ELF-1 (cell line): ENCODE measurements around the gene FMO1.
"Not testable (repeated sequence)": the region's sequence is repeated elsewhere in the genome, so short reads cannot be mapped to it uniquely, and the experiment has no call there.

Experiments used
- DNase-seq: peaks from one replicate; pipeline ENCODE4 v3.0.0-alpha.2; 2016; ENCODE audit warnings: low read depth, low spot score

The FMO1 gene, protein sequence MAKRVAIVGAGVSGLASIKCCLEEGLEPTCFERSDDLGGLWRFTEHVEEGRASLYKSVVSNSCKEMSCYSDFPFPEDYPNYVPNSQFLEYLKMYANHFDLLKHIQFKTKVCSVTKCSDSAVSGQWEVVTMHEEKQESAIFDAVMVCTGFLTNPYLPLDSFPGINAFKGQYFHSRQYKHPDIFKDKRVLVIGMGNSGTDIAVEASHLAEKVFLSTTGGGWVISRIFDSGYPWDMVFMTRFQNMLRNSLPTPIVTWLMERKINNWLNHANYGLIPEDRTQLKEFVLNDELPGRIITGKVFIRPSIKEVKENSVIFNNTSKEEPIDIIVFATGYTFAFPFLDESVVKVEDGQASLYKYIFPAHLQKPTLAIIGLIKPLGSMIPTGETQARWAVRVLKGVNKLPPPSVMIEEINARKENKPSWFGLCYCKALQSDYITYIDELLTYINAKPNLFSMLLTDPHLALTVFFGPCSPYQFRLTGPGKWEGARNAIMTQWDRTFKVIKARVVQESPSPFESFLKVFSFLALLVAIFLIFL

DNA sequence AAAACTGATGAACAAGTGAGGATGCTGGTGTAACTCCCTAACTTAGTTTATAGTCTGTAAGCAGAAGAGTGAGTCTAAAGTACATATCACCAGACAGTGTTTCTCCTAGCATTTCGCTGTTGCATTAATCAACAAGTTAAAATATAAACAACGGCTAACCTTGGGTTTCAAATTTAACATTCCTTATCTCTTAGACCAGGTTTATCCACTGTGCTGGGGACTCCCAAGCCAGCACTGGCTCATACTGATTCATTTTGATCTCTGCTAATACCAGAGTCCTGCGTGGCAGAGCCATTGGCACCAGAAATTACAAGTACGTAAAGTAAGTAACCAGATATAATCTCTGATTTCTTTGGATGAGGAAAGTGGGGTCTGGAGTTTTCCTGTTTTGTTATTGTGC lies at the start of gene FMO1:
FMO1 (plus strand) TSS at position 193 of the 400 bp plus-strand sequence. CDS start 9,594 bp downstream, outside the sequence.
- no peak for DNase-seq

DNA sequence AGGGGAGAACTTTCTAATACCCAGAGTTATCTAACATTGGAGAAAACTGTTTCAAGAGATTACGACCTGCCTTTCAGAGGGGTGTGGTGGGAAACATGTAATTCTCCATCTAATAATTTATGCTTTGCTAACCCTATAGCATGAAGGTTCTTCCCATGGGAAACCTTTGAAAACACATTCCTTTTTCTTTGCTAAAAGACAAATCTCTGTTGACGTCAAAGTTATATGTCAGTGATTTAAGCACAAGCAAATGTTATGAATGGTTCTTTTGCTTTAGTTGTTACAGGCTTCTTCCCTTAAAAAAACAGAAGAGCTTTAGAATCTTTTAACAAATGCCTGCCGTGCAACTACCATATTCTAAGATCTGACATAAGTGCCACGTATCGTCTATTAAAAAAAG lies 44.0 kb upstream of the FMO1 start:
- no peak for DNase-seq

DNA sequence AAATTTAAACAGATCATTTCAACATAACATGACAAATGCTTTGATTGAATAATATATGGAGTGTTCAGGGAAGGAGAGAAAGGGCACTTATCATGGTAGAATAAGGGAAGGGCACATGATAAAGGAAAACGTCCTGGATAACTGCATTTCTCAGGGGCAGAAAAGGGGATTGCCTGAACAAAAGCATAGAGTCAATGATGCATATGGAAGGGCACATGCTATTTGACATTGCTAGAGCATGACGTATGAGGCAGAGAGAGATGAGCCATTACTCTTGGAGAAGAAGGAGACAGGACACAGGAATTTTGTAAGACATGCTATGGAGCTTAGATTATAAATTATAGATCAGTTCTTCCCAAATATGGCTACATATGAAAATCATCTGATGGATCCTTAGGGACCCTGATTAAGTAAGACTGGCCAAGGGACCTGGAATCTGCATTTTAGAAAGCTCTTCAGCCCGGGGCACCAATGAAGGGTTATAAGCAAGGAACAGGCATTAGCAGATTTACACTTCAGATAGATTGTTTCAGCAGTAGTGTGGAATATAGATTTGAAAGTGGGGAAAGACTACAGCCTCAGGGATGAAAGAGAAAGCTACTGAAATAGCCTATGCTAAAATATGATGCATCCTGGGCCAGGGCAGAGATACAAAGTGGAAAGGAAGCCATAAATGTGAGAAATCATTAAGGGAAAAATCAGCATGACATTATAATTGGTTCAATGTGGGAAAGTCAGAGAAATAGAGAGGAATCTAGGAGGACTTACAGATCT lies 41.9 kb upstream of the FMO1 start:
- no peak for DNase-seq

DNA sequence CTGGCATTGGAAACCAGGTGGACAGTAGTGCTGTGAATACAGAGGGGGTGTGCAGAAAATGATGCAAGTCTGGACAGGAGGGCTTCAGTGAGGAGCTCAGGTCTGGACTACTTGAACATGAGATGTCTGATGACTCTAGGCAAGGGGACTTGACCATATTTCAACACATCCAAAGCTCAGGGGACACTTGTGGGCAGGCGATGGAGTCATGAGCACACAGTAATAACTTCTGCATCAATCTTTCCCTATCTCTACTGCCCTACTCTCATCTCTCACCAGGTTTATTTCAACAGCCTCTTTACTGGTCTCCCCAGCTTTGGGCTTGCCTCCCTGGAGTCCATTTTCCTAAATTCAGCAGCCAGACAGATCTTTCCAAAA lies 41.3 kb upstream of the FMO1 start:
- no peak for DNase-seq

DNA sequence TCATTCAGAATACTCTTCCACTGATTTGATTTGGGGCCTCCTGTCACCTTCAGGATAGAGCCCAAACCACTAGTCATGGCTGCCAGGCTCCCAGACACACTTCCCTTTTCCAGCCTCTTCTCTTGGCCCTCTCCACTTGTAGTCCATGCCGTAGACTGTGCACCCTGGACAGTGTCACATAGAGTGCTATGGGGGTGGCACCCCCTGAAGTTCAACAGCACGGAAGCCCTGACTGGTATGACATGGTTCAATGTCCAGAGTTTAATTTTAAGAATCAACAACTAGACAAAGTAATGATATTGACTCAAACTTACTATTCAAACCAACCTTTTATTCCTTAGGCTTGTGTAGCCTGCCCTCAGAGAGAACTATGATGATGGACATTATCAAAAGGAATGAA lies 40.9 kb upstream of the FMO1 start:
- no peak for DNase-seq

DNA sequence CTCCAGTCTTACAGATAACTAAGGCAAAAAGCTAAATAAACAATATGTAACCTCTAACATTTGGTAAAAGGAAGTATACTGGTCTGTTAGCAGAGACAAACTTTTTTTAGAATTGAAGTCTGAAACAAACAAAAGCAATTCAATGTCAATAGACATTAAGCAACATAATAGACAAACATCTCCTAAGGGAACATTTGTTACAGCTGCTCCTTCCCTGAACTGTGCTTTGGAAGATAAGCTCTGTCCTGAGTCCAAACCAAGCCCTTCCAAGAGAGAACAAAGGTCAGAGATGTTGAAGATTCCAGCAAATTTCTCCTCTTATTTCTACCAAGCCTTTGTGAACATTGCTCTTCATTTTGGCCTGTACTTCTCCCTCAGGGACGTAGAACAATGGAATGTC lies 37.9 kb upstream of the FMO1 start:
- DNase-seq: peak; percentile 20

DNA sequence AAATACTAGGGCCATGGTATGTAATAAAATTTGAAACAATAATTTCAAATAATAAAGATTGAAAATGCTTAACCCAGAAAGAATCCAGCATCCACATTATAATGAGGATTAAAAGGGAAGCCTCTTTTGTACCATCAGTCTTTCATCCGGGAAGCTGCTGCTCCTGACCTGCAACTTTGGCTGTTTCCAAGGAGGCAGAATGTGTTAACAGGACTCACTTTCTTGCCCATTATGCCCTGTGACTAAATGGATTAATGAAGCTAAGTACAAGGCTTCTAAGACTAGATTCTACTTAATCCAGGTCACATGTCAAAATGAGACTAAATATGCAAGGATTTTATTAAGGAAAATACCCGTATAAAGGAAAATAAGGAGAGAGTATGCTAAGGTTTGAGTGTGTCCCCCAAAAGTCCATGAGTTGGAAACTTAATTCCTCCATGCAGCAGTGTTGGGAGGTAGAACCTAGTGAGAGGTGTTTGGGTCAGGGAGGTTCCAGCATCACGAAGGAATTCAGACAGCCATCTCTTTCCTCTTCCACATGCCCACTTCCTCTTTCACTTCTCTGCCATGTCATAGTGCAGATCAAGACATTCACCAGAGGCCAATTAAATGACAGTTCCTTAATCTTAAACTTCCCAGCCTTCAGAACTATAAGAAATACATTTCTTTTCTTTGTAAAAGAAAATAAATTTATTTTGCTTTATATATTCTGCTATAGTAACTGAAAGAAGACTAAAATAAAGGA lies 35.5 kb upstream of the FMO1 start:
- DNase-seq: no peak

DNA sequence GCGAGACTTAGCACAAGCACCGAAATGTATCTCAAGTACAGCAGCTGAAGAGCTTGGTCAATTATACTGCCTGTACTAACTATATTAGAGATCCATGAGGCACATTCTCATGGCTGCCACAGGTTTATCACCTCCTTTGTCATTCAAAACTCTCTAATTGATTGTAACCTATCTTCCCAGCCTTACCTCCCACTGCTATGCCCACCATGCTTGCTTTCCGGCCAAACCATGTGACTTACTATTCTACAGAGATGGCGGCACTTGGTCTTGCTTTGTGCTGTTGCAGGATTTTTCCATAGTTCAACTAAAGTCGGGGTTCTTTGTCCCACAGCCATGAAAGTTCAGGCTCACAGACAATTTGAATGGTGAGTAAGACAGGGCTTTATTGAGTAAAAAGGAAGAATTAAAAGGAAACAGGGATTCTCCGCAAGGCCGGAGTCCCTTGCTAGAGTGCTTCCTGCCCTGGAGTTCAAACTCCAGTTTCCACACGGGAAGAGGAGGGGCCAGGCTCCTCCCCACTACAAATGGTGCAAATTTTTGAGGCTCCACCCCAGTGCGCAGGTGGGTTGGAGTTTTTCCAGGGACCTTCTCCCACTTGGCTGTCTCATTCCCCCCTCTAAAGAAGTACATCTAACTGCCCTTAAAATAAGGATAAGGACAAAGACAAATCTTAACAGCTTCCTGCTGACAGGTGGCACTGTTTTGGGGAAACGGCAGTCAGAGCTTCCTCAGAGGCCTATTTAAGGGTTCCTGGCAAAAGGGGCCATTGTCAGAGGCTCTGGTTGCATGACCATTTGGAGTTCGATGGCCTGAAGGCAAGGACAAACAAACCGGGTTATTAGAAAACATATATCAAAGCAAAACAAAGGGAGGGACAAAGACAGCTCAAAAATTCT lies 34.5 kb upstream of the FMO1 start:
- DNase-seq: peak; percentile 40

DNA sequence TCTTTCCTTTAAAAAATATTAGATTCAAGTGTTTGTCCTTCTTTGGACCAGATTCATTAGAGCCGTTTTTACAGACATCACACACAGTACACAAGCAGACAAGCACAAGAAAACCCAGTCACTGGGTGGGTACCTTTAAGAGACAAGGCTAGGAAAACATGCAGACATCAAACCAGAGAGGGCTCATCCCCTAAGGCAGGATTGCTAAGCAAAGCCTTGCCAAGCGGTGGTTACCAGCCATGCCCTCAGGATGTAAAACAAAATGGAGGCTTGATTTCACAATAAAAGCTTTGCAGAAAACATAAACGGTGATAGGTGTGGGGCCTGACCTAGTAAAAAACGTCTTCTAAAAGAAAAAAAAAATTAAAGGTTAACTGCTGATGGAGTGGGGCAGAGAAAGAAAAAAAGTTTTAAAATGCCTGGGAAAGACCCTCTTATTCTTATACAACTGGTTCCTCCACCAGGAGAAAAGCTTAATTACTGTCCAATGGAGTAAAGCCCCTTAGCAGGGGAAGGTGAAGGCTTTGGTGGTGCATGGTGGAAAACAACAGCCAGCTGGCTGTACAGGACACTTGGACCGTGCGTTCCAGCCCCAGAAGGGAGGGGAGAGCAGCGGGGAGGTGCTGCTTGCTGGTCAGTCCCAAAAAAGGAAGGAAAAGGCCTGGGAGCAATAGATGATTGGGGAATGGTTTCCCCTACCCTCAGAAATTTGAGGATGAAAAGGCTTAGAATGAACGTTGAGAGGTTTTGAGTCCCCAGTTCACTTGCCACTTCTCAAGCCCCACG lies 30.4 kb upstream of the FMO1 start:
- DNase-seq: peak; percentile 75

DNA sequence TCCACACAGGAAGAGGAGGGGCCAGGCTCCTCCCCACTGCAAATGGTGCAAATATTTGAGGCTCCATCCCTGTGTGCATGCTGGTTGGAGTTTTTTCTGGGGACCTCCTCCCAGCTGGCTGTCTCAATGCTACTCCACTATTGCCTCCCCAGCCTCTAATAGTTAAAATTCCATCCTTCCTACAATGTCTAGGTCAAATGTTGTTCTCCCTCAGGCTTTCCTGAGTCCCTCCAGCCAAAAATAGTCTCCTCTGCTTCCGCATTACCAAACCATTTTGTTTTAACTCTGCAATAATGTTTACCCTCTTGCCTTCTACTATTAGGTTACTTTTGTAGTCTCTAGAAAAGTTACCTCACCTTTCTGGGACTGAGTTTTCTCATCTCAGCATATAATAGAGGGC lies 29.6 kb upstream of the FMO1 start:
- peak; percentile 26 for DNase-seq

DNA sequence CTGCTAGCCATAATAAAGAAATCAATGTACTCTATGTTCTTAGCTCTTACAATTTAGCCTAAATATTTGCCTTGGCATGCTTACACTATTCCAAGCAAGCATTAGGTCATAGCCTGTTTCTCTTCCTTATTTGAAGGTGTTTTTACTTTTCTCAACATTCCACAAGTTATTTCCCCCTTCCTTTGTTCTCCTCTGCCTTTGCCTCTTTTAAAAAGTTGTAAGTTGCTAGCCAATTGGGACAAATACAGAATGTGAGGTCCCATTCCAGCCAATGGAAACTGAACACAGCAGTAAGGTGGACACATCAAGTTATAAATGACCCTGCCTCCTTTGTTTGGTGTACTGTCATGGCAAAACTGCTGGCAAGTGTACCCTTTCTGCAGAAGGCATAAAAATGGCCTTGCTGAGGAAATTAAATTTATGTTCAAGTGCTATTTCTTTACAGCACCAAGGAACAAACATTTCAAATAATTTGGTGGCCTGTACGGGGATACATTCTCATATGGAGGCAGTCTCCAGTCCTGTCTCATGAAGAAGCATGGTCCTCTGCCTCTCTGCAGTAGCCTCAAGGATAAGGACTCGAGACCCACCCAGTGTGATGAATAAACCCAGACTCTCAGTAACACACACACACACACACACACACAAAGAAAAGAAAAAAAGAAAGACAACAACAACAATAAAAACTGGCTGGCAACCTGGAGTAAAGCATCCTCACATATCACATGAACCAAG lies 28.8 kb upstream of the FMO1 start:
- DNase-seq: peak; percentile 76

DNA sequence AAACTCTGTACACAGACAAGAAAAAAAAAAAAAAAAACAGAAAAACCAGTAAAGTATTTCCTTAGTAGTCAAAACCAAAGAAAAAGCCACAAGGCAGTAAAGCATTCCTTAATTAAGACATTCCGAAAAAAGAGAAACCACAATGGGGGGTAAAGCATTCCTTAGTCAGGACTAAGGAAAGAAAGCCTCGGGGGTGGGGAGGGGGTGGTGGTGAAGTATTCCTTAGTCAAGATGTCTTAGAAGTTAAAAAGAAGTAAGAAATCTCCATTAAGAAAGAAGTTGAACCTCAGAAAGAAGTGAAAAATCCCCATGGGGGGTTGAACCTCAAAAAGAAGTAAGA lies 28.2 kb upstream of the FMO1 start:
- DNase-seq: peak; percentile 81

DNA sequence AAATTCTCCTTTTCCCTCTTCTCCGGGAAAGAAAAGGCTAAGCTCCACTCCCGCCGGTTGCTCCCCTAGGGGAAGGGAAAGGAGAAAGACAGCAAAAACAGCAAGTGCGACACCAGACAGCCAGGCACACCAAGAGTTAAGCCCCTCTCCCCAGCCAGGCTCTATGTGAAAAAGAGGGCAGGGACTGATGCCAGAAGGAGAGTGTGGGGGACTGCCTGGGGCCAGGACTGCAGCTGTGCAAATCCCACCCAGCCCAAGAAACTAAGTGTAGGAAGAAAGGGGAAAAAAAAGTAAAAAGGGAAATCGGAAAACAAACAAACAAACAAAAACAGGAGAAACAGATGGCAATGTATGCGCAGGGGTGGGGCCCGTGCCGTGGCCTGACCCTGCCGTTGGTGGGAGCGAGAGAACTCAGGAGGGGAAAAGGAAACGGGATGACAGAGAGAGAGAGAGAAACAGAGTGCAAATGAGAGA lies 27.7 kb upstream of the FMO1 start:
- DNase-seq: peak; percentile 94

DNA sequence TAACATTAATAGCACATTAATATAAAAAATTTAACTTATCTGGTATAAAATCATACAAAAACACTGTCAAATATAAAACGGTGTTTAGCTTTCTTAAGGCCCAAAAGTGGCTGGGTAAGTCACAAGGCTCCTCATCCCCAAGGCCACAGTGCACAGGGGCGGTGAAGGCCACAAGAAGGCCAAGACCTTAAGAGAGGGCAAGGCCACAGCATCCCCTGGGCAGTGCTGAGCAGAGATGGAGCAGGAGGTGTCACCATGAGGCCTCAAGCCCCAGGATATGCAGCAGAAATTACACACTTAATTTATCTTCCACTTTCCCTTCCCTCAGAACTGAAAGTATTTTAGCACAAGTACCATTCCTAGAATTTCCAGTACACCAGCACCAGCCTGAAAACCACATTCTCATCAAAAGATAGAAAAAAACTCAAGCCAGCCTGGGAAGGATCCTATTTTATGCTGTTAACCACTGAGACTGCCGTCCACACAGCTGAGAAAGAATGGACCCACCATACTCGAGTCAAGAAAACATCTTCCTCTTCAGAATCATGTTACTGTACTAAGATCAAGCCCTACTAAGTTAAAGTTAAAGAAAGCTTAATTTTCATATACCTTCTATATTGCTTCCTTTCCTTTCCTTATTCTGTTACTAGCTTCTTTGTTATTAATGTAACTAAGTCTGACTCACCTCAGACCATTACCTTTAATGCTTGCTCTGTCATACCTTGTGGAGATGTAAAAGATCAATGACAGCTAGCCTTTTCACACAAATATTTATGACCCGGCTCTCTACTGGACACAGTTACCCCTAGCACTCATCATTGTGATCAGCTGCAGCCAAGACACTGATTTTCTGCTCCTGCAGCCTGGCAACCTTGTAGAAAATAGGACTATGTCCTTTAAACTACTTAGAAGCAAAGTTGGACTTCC lies 26.4 kb upstream of the FMO1 start:
- DNase-seq: peak; percentile 32

DNA sequence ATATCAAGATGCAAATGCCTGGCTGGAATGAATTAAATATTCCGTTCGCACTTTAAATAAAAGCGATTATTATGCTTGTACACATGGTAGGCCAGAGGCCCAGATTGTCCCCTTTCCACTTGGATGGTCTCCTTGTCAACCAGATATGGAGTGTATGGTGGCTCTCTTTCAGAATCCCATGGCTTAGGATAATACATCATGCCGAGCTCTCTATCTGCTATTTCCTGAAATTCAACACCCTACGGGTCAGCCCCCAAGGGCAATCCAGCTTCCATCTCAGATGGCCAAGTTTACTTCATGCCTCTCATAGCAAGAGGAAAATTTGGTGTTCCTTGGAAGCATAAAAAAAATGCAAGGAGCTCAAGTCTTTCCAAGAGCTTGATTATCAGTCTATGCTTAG lies 25.4 kb upstream of the FMO1 start:
- DNase-seq: peak; percentile 14

DNA sequence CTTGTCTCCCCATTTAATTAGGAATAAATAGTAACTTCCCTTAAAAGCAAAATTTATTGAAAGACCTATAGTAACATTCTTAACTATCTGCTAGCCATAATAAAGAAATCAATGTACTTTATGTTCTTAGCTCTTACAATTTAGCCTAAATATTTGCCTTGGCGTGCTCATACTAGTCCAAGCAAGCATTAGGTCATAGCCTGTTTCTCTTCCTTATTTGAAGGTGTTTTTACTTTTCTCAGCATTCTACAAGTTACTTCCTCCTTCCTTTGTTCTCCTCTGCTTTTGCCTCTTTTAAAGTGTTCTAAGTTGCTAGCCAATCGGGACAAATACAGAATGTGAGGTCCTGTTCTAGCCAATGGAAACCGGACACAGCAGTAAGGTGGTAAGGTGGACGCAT lies 24.0 kb upstream of the FMO1 start:
- not testable (repeated sequence) for DNase-seq

DNA sequence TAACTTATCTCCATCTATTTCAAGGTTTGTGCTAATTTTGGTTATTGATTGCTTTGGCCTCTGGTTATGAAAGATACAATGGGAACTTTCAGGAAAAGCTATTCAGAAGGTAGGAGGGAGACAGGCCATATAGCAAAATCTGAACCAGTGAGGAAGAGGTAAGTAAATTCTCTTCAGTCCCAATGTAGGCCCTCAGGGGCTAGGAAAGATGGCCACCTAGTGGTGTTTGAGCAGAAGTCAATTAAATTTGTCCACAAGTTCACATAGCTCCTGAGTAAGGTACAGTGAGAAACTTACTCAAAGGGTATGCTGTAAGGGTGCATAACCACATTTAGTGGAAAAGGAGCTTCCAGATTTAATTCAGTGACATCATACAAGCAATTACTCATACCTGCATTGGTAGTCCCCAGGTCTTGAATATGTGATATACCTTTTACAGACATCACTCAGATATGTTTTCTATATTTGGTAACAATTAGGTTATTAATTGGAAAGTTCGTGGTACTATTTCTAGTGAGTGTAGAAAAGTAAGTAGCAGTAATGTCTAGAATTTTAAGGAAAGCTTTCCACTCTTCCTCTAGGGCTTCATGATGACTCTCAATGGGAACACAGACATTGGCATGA lies 21.4 kb upstream of the FMO1 start:
- DNase-seq: peak; percentile 39

DNA sequence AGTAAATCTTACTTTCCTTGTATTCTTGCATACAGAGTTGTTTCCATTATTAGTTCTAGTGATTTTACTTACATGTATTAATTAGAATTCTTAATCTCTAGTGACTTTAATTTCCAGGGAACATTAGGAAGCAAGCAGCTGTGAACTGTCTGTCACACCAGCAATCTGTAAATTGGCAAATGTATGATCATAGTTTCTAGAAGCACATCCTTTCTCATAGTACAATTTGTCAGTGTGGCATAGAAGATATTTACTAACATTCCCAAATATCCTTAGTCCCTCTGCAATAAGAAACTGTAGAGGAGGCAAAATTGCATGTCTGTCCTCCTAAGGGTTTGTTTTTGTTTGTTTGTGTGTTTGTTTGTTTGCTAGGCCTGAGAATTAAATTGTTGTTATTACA lies 17.0 kb upstream of the FMO1 start:
- DNase-seq: no peak
